Measurements from ENCODE around the gene ARPC5L. TPM values are rescaled to one million over a fixed set of nuclear protein-coding genes. Genes with fewer than 3 reads are reported as not detected.

The ARPC5L gene
- total RNA-seq, 1 donor from 2014 or later: 16.4 TPM

DNA sequence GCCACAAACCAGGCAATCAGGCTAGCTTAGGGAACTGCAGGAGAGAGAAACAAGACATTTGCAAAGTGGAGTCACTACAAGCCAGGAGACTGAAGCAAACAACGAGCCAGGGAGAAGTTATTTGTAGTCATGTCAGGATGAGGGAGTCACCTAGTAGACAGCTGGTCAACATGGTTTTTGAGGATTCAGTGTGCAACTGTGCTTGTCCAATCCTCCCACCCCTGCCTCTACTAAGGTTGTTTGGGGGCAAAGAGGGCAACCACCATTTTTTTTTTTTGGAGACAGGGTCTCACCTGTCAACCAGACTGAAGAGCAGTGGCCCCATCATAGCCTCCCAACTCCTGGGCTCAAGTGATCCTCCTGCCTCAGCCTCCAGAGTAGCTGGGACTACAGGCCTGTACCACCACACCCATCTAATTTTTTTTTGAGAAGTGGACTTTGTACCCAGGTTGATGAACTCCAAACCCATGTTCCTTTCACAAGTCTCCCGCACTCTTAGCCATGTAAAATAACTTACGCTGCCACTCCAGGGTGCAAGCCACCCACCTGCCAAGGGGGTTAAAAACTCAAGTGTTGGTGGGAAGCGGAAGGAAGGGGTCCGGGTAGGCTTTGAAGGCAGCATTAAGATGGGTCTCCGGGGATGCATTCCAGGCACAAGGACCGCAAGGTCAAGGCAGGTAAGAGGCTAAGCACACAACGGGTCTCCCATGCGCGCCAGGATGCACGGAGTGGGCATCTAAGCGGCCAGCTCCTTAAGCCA, 1.2 kb upstream of the ARPC5L start:
- no peak for DNase-seq (ENCODE audit: low spot score)
- no peak for ATAC-seq

DNA sequence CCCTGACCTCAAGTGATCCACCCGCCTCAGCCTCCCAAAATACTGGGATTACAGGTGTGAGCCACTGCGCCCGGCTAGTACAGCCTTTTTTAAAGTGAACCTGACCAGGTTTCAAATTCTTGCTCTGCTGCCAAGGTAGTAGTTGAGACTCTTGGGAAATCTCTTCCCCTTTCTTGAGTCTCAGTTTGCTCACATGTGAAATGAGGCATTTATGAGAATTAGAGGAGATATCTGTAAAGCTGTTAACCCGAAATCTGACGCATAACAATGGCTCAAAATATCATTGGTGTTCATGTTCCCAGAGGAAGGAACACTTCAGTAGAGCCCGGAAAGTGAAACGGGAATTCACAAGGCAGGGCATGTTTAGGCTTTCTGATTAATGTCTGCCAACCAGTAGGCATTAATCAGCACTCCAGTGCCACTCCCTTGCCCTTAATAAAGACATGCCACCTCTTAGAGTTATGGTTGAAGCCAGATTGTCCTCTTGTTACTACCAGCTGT, 1.5 kb downstream of the ARPC5L start:
- no peak for DNase-seq (ENCODE audit: low spot score)

DNA sequence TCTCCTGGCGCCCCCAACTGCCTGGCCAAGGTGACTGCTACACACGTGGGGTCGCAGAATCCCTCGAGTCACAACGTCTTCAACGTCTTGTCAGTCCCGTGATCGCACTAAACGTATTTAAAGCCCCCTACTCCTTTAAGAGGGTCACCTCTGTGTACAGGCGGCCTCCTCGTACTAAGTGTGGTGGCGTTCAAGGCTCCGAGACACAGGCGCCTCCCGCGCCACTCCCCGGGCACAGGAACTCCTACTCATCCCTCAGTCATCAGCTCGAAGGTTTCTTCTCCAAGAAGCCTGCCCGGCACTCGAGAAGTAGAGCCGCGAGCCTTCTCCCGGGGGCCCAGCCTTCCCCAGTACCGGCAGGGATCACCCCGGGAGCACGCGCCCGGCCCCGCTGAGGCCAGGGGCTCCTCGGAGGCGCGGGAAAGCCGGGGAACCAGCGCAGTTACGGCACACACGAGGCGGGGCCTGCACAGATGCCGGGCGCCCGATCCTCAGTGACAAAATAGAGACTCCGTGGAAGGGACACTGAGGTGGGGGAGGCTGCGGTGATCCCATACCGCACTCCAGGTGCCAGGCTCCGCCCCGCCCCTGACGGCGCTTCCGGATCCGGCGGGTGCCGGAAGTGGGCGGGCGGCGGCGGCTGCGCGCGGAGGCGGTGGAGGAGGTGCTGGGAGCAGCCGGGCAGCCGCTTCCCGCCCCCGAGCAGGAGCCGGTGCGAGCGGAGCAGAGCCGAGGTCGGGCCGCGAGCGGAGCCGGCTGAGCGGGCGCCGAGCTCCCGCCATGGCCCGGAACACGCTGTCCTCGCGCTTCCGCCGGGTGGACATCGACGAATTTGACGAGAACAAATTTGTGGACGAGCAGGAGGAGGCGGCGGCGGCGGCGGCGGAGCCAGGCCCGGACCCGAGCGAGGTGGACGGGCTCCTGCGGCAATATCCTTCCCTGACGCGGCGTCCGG, 6.9 kb downstream of the ARPC5L start:
- peak; percentile 93 for DNase-seq (ENCODE audit: low spot score)
- ATAC-seq: peak; percentile 95

More for the DNA sequence above, 1.5 kb downstream of the ARPC5L start:
- ATAC-seq: no peak

DNA sequence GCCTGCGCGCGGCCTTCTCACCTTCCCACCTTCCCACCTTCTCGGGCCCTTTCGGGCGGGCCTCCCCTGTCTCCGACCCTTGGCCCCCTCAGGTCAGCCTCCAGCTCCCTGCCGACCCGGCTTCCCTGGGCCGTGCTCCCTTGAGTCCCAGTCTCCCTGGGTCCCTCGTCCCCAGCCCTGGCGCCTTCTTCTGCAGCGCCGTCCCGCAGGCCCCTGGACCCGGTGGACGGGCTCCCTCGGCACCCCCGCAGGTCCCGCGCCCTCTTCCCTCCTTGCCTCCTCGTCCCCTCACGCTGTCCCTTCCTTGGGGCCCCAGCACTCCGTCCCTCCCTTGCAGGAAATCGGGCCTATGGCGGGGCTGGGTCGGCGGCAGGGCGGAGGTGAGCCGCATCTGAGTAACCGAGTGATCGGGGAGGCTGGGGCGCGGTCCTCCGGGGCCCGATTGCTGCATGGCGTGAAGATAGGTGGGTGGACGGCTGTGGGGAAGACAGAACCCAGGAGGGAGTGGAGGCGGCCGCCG, 7.6 kb downstream of the ARPC5L start:
- DNase-seq (ENCODE audit: low spot score): peak; percentile 58
- peak; percentile 36 for ATAC-seq

DNA sequence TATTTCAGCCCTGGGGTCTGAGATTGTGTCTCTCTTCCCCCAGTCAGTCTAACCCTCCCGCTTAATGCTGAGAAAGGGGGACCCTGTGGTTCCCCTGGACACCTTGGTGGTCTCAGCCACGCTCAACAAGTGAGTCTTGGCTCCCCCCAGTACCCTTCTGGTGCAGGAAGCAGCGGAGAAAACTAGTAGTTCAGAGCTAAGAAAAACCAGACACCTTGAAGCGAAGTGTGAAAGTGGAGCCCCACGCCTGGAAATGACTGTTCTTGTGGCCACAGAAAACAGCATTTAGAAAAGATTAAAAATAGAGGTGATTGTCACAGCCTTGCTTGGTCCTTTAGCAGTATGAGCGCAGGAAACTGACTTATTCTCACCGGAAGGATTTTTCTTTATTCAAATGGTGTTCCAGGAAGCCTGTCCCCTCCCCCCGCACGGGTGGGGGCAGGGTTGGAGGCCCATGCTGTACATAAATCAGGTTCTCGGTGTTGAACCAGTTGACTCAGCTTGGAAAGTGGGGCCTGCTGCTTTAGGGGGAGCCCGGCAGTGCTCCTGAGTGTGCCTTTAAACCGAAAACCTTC, 8.1 kb downstream of the ARPC5L start:
- DNase-seq (ENCODE audit: low spot score): no peak
- peak; percentile 13 for ATAC-seq

DNA sequence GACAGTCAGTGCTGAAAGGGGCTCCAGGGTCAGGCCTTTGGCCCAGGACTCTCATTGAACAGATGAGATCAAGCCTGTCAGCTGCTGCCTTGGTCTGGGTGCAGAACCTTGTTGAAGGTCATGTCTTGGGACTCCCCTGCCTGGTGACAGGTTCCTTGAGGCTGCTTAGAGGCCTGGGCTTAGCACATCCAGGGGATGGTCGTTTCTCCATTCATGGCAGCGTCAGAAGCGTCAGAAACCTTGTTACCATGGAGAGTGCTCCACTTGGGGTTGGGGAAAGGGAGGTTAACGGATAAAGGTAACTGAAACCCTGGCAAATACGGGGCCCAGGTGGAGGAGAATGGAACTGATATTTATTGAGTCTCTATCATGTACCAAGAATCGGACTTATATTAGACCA, 8.8 kb downstream of the ARPC5L start:
- DNase-seq (ENCODE audit: low spot score): no peak
- no peak for ATAC-seq

DNA sequence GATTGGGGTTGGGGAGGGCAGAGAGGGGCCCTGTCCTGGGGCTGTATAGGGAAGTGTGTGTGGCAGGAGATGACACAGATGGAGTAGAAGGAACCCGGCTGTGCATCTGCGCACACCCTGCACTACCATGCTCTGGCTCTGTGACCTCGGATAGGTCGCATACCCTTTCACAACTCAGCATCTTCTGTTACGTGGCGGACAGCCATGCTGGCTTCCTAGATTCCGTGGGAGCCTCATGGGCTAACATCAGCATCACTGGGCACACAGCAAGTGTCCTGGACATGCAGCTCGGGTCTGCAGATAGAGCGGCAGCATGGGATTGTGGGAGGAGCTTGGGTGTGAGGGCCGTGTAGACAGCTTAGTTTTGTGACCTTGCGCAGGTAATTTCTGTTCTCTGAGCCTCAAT, 9.2 kb downstream of the ARPC5L start:
- ATAC-seq (no peak), DNase-seq (ENCODE audit: low spot score) (no peak)

DNA sequence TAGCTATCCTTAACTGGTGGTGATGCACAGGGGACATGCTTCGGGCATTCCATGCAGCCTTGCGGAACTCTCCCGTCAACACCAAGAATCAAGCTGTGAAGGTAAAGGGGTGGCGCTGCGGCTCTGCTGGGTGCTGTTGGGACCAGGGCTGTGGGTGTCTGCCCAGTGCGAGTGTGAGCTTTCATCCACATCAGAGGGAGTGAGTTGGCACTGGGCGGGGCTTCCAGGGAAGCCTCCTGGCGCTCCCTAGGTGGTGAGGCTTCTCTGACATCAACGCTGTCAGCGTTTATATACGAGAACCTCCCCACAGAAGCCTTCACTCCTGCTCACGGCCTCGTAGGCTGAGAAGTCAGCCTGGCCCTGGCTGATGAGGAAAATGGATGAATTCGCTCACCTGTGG, 11.7 kb downstream of the ARPC5L start:
- DNase-seq (ENCODE audit: low spot score) (no peak), ATAC-seq (no peak)

DNA sequence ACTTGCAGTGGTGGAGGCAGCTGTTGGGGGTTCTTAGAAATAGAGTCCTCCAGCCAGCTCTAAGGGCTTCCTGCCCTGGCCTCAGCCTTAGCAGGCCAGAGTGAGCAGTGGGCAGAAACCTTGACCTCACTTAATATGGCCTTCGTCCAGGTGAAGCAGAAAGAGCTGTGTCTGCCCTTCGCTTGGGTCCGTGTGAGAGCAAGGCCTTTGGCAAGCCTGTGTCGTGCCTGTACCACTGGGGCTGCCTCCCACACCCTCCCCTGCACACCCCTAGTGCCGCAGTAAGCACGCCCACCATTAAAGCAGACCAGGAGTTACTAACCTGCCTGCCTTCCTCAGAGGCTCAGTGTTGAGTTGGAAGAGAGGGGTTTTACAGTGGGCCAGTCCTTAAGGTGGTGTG, 13.6 kb downstream of the ARPC5L start:
- no peak for DNase-seq (ENCODE audit: low spot score)
- ATAC-seq: peak; percentile 79

DNA sequence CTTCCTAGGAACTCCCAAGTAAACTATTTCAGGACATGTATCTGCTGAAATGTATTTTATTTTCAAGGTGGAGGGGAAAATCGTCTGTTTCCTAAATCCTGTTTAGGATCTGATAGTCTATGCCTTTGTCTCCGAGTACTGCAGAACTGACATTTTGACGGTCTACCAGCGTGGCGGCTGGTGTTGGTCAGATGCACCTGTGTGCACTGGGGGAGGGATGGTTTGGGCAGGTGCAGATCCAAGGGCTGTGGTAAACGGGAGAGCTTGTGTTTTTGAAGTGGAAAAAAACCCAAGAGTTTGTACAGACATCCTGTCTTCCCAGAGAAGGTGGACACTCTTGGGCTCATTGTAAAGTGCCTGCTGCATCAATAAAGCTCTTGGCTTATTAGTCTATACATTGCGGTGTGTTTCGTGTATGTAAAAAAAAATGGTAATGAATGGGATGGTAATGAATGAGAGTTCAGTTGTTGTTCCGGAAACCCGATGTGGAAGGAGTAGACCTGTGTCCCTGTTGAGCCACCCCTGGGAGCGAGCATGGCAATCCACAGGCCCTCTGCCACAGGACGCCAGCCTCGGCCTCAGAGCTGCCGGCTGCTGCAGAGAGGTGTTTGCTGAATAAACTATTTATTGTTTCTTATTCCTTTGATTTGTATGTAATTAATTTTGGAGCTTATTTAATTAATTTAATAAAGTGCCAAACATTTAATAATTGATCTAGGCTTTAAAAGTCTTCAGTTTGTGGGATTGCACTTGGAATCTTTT, 15.3 kb downstream of the ARPC5L start:
- DNase-seq (ENCODE audit: low spot score) (no peak), ATAC-seq (no peak)

DNA sequence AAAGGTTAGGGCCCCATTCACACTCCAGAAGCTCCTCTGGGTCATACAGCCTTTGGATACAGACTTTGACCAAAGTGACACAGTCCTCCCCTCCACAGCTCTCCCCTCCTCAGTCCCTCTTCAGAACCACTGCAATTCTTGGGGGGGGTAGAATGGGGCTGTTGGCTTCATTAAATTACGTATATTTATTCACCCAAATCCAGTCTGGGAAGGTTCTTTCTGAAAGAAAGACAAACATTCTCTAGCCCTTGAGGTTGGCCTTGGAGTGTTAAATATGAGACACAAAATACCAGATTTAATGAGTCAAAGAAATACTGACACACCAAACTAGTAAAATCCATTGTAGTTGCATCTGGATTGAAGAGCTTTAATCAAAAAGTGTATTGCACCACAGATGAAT, 16.1 kb downstream of the ARPC5L start:
- no peak for ATAC-seq

DNA sequence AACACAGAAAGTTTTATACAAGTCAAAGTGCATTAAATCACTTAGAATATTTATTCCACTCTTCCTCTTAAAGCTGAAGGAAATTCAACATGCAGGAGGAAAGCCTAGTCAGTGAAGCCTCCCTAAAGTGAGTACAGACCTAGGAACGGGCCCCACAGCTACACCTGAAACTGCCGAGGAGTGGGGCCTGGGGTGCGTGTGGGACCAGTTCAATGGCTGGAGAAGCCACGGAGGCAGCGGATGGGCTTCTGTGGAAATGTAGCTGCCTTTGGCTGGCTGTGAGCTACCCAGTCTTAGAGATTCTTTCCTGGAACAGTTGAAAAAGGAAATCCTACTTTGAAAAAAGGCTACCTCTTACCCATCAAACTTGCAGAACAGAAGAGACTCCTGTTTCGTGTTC, 16.6 kb downstream of the ARPC5L start:
- no peak for ATAC-seq
- DNase-seq (ENCODE audit: low spot score): no peak

More for the DNA sequence above, 16.1 kb downstream of the ARPC5L start:
- DNase-seq (ENCODE audit: low spot score): no peak

DNA sequence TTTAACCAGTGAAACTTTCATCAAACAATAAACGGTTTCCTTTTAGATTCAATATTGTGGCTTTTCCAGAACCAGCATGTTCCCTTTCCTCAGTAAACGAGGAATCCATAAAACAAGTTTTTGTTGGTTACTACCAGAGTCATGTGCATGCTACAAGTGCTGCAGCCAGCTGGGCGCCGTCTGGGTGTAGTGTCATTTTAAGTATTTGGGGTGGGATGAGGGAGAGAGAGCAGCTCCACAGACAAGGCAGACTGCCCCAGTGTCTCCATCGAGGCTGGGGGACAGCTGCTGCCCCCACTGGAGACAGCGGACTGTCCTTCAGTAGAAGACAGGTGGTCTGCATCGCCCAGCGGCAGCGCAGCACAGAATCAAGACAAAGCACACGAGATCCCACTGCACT, 17.3 kb downstream of the ARPC5L start:
- no peak for DNase-seq (ENCODE audit: low spot score)
- no peak for ATAC-seq

DNA sequence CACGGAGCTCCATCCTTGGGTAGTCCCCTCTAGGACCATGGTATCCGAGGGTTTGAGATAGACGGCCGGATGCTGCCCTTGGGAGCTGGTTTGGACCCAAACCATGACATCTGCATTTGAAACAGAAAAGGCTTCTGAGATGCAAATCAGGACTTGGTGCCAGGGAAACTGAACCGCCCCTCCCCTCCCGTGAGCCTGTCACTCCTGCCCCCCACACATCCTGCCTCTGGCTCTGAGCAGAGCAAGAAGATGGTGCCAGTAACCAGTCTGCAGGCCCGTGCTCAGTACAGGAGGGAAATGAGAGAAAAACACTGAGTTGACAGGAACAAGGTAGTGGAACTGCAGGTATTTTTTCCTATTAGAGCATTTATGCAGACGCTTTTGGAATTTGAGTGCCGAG, 18.6 kb downstream of the ARPC5L start:
- no peak for ATAC-seq

DNA sequence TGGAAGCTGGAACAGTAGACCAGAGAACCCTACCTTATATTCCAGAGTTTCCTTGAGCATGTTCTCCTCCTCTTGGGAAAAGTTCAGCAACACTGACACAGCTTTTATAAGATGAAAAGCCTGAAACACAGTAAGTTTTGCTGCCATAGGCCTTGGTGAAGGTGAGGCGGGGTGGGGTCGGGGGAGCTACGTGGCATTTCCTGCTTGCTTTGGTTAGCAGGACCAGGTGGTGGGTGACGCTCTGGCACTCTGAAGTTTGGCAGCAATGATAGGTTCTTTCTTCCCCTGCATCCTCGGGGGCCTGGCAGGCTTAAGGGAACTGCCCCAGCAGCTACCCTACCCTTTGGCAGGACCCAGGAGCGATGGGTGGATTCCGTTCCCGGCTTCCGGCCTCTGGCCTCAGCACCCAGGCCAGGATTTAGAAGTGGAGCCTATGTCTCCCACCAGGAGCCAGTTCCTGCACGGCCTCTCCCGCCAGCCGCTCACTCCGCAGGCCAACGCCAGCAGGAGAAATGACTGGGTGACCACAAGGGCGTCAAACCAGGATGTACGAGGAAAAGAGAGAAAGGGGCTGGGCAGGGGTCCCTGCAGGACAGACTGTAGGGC, 19.3 kb downstream of the ARPC5L start:
- no peak for ATAC-seq

More for the DNA sequence above, 18.6 kb downstream of the ARPC5L start:
- no peak for DNase-seq (ENCODE audit: low spot score)

DNA sequence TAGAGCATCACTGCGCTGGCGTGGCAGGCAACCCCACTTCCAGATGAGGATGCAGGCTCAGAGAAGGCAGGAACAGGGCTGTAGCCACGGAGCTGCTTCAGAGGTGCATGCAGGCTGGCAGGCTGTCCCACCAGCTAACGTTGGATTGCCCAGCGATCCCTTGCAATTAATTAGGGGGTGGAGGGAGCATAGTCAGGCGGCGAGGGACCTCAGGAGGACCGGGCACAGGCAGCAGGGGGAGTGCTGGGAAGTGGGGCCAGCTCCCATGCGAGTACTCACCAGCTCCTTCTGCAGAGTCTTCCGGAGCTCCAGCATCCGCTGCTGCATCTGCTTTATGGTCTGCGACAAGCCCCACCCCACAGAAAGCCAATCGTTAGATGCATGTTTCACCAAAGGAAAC, 20.3 kb downstream of the ARPC5L start:
- ATAC-seq (no peak), DNase-seq (ENCODE audit: low spot score) (no peak)

More for the DNA sequence above, 19.3 kb downstream of the ARPC5L start:
- no peak for DNase-seq (ENCODE audit: low spot score)

DNA sequence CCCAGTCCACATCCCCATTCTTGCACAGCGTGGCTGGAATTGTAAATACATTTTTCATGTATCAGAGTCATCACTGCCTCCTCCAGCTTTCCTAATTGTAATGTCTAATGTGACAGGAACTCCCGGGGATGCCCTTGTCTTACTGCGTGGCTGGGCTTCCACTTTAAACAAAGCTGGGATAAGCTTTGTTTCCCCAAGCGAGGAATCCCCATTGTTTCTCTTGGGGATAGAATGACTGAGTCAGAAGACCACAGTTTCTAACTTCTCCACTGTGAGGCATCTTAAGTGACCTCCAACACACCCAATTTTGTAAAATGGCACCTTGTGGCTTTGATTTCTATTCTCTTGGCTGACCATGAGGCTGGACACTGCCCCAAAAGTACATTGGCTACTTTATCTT, 22.4 kb downstream of the ARPC5L start:
- DNase-seq (ENCODE audit: low spot score) (no peak), ATAC-seq (no peak)

DNA sequence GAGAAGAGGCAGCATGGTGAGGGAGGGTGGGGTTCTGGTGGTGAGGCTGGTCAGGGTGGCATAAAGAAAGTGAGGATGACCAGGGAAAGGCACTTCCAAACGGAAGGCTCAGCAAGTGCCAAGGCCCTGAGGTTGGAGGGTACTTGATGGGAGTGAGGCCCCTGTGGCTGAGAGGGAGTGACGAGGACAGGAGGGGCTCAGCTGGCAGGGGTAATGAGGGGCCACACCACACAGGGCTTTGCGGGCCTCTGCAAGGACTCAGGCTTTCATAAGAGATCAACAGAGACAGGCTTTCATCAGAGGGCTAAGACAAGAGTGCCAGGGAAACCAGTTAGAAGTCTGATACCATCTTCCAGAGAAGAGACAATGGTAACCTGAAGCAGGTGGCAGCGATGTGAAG, 23.6 kb downstream of the ARPC5L start:
- ATAC-seq (no peak), DNase-seq (ENCODE audit: low spot score) (no peak)

DNA sequence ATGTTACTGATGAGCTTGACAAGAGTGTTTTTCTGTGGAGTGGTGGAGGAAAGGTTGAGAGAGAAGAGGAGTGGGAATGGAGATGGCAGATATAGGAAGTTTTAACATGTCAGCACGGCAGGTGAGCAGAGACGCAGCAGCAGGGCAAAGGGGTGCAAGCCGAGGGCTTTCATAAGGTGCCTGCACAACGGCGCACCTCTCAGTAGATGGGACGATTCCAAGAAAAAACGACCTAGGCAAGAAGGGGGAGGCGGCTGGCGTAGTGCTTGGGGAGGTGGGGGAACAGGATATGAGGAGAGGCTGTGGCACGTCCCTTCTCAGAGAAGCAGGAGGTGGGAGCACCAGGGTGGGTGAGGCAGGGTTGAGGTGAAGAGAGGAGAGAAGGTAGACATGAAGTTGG, 24.5 kb downstream of the ARPC5L start:
- no peak for ATAC-seq
- DNase-seq (ENCODE audit: low spot score): no peak

All from left lobe of liver (tissue), 2 donors.